Naive B cell (primary cell): Measurements from ENCODE around the gene MDFI. TPM values are rescaled to one million over a fixed set of nuclear protein-coding genes. Genes with fewer than 3 reads are reported as not detected.

Source experiments
- ATAC-seq, 2 donors: fragments of 150-1000 bp; cut with Tn5 transposase; 2 replicates each; pipeline ENCODE4 v1.10.0; 2021; ENCODE audit warnings: low read depth in 2 of 2, mild to moderate bottlenecking in 2 of 2, moderate library complexity in 2 of 2
- DNase-seq: peaks from one replicate; pipeline ENCODE4 v3.0.0; 2022
- H3K27ac Mint-ChIP-seq, 6 donors: one replicate each; pipeline ENCODE4 v1.8.0; 2020 to 2022; ENCODE audit warnings: mild to moderate bottlenecking in 6 of 6, mixed read lengths in 6 of 6, moderate library complexity in 5 of 6, inconsistent platforms in 2 of 6
- H3K27me3 Mint-ChIP-seq, 3 donors: one replicate each; pipeline ENCODE4 v1.8.0; 2021 to 2022; ENCODE audit warnings: mixed read lengths in 3 of 3, mild to moderate bottlenecking in 1 of 3
- H3K36me3 Mint-ChIP-seq, 2 donors: one replicate each; pipeline ENCODE4 v1.8.0; 2020 to 2022; ENCODE audit warnings: mixed read lengths in 2 of 2, inconsistent platforms in 1 of 2, mild to moderate bottlenecking in 1 of 2
- H3K4me1 Mint-ChIP-seq, 3 donors: one replicate each; pipeline ENCODE4 v1.8.0; 2020 to 2022; ENCODE audit warnings: mixed read lengths in 3 of 3, inconsistent platforms in 1 of 3, mild to moderate bottlenecking in 1 of 3, moderate library complexity in 1 of 3
- H3K4me3 Mint-ChIP-seq, 8 donors: one replicate each; pipeline ENCODE4 v1.8.0; 2020 to 2022; ENCODE audit warnings: mild to moderate bottlenecking in 8 of 8, mixed read lengths in 8 of 8, moderate library complexity in 8 of 8, inconsistent platforms in 2 of 8
- H3K9me3 Mint-ChIP-seq, 7 donors: one replicate each; pipeline ENCODE4 v1.8.0; 2020 to 2022; ENCODE audit warnings: mixed read lengths in 7 of 7, mild to moderate bottlenecking in 5 of 7, inconsistent platforms in 2 of 7, moderate library complexity in 1 of 7
- polyA plus RNA-seq, 6 donors: library from polyadenylated mRNA; unstranded; fragments of 300-500 nt; fragmentation: Illumina TruSeq; gene quantifications; one replicate each; pipeline ENCODE4 v1.2.3, GENCODE V29; 2021; ENCODE audit warnings: low read depth in 6 of 6

The MDFI gene
- polyA plus RNA-seq, 6 donors from 2014 or later: not detected

GRCh38 chr6:41642090-41642959 lies 4.1 kb downstream of the MDFI start:
- Mint-ChIP-seq H3K9me3 (no peaks in the 10 kb centered on the region), H3K4me3 (no peak overlapping the region), H3K36me3 (no peaks in the 10 kb centered on the region), H3K27ac (no peak overlapping the region), H3K4me1 (peaks cover 6 to 20% (median 7%) of the 10 kb centered on the region in 3 donors), H3K27me3 (peaks cover 37 to 83% (median 77%) of the 10 kb centered on the region in 3 donors)
- ATAC-seq (no peak), DNase-seq (no peak)

DNA sequence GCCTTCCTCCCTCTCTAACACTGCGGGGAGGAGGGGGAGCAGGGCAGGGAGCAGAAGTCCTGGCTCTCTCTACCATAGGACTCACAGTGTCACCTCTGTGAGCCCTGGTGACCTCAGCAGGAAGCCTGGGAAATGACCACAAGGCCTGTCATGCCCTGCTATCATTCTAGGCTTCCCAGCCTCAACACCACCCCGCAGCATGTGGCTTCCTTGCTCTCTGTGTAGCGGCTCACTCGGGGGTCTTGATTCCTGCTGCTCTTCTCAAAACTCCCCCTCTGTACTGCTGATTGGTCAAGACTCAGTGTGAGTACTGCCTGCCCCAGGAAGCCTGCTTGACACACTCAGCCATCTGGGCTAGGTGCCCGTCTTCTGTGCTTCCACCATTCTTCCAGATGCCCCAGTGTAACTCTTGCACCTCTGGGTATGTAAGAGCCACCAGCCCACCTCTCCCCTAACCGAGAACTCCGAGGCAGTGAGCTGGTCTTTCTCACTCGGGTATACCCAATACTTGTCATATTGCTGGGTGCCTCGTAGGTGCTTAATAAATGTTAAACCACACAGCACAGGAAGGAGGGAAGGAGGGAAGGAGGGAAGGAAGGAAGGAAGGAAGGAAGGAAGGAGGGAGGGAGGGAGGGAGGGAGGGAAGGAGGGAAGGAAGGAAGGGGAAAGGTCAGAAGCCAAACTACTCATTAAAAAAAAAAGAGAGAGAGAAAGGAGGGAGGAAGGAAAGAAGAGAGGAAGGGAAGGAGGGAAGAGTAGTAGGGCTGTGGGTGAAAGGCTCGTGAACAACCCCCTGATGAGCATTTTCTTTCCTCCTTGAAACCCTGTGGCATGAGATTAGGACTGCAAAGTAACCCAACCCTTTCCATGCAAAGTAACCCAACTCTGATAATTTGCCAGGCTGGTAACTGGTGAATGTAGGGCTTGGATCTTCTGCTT lies 5.0 kb downstream of the MDFI start:
- Mint-ChIP-seq H3K27ac (no peak overlapping the region), H3K4me1 (peaks cover 0 to 13% (median 6%) of the 10 kb centered on the region in 3 donors), H3K9me3 (no peaks in the 10 kb centered on the region), H3K4me3 (no peak overlapping the region), H3K27me3 (peaks cover 34 to 80% (median 71%) of the 10 kb centered on the region in 3 donors), H3K36me3 (no peaks in the 10 kb centered on the region)
- DNase-seq (no peak), ATAC-seq (no peak)

DNA sequence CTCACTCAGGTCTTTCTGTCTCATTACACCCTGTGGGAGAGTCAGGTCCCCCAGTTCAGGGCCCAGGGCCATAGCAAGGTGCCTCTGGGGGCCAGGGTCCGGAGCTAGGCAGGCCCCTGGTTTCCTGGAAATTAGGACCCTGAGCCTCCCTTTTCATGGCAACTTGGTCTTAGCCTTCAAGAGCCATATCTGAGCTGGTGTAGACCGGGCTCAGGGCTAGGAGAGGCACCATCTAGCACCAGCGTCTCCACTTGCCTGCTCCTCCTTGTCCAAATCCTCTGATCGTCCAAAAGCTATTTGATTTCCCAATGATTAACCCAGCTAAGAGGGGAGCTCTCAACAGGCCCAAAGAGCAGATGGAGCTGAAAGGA lies 5.6 kb downstream of the MDFI start:
- Mint-ChIP-seq H3K4me1 (peaks cover 0 to 11% (median 0%) of the 10 kb centered on the region in 3 donors), H3K36me3 (no peaks in the 10 kb centered on the region), H3K27ac (no peak overlapping the region), H3K4me3 (no peak overlapping the region), H3K27me3 (peaks cover 36 to 77% (median 69%) of the 10 kb centered on the region in 3 donors), H3K9me3 (no peaks in the 10 kb centered on the region)
- ATAC-seq (no peak), DNase-seq (no peak)

GRCh38 chr6:41644297-41644879 lies 6.1 kb downstream of the MDFI start:
- Mint-ChIP-seq H3K27ac (peak overlapping the region in 1 of 6 donors; percentile 88), H3K36me3 (no peaks in the 10 kb centered on the region), H3K27me3 (peaks cover 33 to 72% (median 66%) of the 10 kb centered on the region in 3 donors), H3K4me3 (peak overlapping the region in 2 of 8 donors; percentile 4 to 26), H3K9me3 (no peaks in the 10 kb centered on the region), H3K4me1 (peaks cover 0 to 6% (median 0%) of the 10 kb centered on the region in 3 donors)
- ATAC-seq (no peak), DNase-seq (no peak)

- ATAC-seq (no peak), DNase-seq (no peak)
- Mint-ChIP-seq H3K27ac (peak overlapping the region in 1 of 6 donors; percentile 88), H3K27me3 (peaks cover 26 to 65% (median 62%) of the 10 kb centered on the region in 3 donors), H3K4me1 (peaks cover 0 to 2% (median 0%) of the 10 kb centered on the region in 3 donors), H3K4me3 (peak overlapping the region in 1 of 8 donors; percentile 4), H3K36me3 (no peaks in the 10 kb centered on the region), H3K9me3 (no peaks in the 10 kb centered on the region)
These were observed 6.8 kb downstream of the MDFI start for GRCh38 chr6:41645007-41645618.

DNA sequence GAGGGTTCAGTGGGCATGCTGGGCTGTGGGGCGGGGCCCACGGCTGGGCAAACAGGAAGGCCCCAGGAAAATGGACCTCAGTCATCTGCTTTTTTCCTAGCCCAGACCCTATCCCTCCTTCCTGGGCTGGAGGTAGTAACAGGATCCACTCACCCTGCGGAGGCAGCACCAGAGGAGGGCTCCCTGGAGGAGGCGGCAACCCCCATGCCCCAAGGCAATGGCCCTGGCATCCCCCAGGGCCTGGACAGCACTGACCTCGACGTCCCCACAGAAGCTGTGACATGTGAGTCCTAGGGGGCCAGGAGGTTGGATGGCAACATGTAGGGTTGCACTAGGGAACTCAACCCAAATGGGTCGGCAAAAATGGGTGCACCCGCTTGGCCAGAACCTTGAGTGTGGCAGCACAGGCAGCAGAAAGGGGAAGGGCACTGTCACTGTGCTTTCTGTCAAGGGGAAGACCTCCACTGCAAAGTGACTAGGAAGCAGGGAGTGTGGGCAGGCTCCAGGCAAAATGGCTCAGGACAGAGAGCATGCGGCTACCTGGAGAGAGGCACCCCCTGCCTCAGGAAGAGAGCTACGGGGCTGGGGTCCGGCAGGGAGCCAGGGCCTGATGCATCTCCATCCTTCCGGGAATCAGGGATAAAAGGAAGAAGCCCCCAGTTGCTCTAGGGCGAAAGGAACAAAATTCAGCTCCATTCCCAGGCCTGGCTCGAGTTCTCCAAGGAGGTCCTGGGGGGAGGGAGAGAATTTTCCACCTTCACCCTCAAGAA lies 7.9 kb downstream of the MDFI start:
- peaks cover 18 to 54% (median 51%) of the 10 kb centered on the region in 3 donors for H3K27me3 Mint-ChIP-seq
- no peak for DNase-seq
- ATAC-seq: no peak
- H3K4me3 Mint-ChIP-seq: no peak overlapping the region
- H3K4me1 Mint-ChIP-seq: no peaks in the 10 kb centered on the region
- no peaks in the 10 kb centered on the region for H3K9me3 Mint-ChIP-seq
- no peaks in the 10 kb centered on the region for H3K36me3 Mint-ChIP-seq
- no peak overlapping the region for H3K27ac Mint-ChIP-seq

- Mint-ChIP-seq H3K27me3 (peaks cover 14 to 52% (median 42%) of the 10 kb centered on the region in 3 donors), H3K36me3 (no peaks in the 10 kb centered on the region), H3K27ac (no peak overlapping the region), H3K4me3 (no peak overlapping the region), H3K9me3 (no peaks in the 10 kb centered on the region), H3K4me1 (no peaks in the 10 kb centered on the region)
- ATAC-seq (no peak), DNase-seq (no peak)
These were observed 8.8 kb downstream of the MDFI start for GRCh38 chr6:41647061-41647511.

GRCh38 chr6:41648070-41648585 lies 9.9 kb downstream of the MDFI start:
- H3K36me3 Mint-ChIP-seq: no peaks in the 10 kb centered on the region
- no peaks in the 10 kb centered on the region for H3K4me1 Mint-ChIP-seq
- ATAC-seq (no peak), DNase-seq (no peak)
- no peak overlapping the region for H3K4me3 Mint-ChIP-seq
- H3K9me3 Mint-ChIP-seq: no peaks in the 10 kb centered on the region
- no peak overlapping the region for H3K27ac Mint-ChIP-seq
- peaks cover 19 to 50% (median 32%) of the 10 kb centered on the region in 3 donors for H3K27me3 Mint-ChIP-seq

DNA sequence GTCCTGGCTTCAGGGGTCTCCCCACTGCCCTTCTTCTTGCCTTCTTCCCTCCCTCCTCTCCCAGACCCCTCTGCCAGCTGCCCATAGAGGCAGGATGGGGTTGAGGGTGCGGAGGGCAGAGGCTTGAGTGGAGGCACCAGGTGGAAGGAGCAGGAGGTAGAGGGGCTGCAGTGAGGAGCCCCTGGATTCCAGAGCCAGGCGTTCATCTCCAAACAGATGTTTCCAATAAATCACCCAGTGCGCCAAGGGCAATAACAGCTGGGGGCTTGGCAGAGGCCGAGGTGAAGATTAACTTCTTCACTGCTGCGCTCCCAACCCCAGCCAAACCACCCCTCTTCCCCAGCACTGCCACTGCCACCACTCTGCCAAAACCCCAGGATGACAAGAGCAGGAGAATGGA lies 10.7 kb downstream of the MDFI start:
- Mint-ChIP-seq H3K27me3 (peaks cover 19 to 52% (median 29%) of the 10 kb centered on the region in 3 donors), H3K27ac (no peak overlapping the region), H3K9me3 (no peaks in the 10 kb centered on the region), H3K4me1 (no peaks in the 10 kb centered on the region), H3K36me3 (no peaks in the 10 kb centered on the region), H3K4me3 (no peak overlapping the region)
- ATAC-seq (no peak), DNase-seq (no peak)

DNA sequence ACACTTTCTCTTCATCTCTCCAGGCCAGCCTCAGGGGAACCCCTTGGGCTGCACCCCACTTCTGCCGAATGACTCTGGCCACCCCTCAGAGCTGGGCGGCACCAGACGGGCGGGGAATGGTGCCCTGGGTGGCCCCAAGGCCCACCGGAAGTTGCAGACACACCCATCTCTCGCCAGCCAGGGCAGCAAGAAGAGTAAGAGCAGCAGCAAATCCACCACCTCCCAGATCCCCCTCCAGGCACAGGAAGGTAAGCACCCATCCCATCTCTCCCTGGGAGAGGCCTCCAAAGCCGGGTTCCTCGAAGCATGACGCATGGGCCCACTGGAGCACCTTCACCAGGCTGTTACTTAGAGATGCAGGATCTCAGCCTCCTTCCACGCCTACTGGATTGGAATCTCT lies 11.3 kb downstream of the MDFI start:
- Mint-ChIP-seq H3K27me3 (peaks cover 18 to 49% (median 31%) of the 10 kb centered on the region in 3 donors), H3K4me1 (no peaks in the 10 kb centered on the region), H3K36me3 (no peaks in the 10 kb centered on the region), H3K9me3 (no peaks in the 10 kb centered on the region), H3K4me3 (no peak overlapping the region), H3K27ac (no peak overlapping the region)
- DNase-seq (no peak), ATAC-seq (no peak)

DNA sequence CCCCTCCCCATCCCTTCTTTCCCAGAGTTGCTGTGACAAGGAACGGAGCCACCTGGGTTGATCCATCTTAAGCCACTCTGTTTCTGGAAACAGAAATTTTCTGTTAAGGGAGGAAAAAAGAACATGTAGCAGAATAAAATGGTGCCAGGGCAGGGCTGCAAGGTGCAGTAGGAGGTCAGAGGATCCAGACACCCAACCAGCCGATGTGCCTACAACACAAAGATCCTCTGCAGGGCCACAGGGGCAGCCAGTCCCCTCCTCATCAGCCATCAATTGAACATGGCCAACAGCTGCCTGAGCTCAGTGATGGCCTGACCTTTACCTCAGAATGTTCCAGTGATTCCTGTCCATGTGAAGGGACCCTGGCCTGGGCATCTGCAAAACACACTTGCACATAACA lies 11.9 kb downstream of the MDFI start:
- Mint-ChIP-seq H3K9me3 (no peaks in the 10 kb centered on the region), H3K4me3 (no peak overlapping the region), H3K27ac (no peak overlapping the region), H3K4me1 (no peaks in the 10 kb centered on the region), H3K27me3 (peaks cover 18 to 49% (median 31%) of the 10 kb centered on the region in 3 donors), H3K36me3 (no peaks in the 10 kb centered on the region)
- ATAC-seq (no peak), DNase-seq (no peak)

DNA sequence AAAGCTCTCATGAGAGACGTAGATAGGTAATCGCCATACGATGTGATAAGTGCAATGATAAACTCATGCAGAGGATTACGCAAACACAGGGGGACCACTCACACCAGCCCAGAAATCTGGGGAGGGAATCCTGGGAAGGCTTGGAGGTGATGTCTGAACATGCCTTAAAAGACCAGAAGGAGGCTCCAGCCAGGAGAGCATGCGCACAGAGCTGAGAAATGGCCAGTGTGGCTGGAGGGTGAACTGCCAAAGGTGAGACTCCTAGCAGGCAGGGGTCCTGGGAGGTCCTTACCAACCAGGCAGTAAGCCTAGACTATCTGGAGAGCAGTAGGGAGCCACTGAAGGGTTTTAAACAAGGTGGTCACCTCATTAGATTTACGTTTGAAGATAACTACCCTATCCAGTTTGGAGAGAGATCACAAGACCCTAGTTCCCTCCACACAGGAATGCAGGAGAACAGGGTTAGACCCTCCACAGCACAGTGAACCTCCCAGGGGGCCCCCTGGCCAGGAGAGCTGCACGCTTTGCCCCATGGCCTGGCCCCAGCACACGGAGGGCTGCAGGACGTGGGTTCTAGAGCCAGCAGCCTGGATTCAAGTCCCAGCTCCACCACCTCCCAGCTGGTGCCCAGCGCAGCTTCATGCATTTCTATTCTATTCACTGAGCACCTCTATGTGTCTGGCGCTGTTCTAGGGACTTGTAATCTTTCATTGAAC lies 13.1 kb downstream of the MDFI start:
- Mint-ChIP-seq H3K9me3 (no peaks in the 10 kb centered on the region), H3K4me3 (no peak overlapping the region)

More for the DNA sequence above, 13.1 kb downstream of the MDFI start:
- Mint-ChIP-seq H3K4me1 (no peaks in the 10 kb centered on the region), H3K27ac (peak overlapping the region in 1 of 6 donors; percentile 73), H3K27me3 (peaks cover 27 to 48% (median 29%) of the 10 kb centered on the region in 3 donors), H3K36me3 (no peaks in the 10 kb centered on the region)
- DNase-seq (no peak), ATAC-seq (no peak)
